ENCODE data around the gene DVL1.
"Not testable (repeated sequence)": the region's sequence is repeated elsewhere in the genome, so short reads cannot be mapped to it uniquely, and the experiment has no call there.

Gene DVL1

DNA sequence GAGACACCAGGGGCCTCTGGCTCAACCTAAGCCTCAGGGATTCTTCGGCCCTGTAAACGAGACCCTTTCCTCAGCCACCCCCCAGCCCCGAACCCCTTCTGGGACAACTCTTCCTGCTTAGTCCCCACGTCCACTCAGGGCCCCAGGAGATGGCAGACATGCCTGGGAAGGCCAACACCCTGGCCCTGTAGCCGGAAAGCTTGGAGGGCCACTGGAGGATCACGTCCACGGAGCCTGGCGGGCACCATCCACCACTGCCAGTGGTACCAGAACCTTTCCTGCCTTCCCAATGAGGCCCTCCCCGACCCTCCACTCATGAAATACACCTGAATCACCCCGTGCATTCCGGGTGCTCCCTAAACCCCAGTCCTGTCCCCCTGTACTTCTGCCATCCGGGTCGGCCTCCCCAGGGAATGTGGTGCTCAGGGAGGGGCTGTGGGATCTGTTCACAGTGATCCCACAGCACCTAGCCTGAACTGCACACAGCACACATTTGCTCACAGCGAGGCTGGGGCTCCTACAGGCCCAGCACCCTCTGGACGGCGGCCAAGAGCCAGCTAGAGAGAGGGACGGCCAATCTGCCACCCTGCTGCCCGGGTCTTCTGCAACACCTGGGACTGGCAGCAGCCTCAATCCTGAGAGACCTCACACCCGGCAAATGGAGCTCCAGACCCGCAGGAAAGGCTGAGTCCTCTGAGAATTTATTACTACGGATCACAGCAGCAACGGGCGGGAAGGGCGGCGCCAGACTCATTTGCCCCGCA is 24.0 kb upstream of the DVL1 start:
- DNase-seq = no peak

- DNase-seq = peak; percentile 58 to 80 (median 72)
These were observed 22.8 kb upstream of the DVL1 start for GRCh38 chr1:1371746-1372711.

- DNase-seq = no peak
These were observed 22.1 kb upstream of the DVL1 start for GRCh38 chr1:1371364-1371745.

- DNase-seq = no peak
These were observed 21.6 kb upstream of the DVL1 start for GRCh38 chr1:1370771-1371300.

DNA sequence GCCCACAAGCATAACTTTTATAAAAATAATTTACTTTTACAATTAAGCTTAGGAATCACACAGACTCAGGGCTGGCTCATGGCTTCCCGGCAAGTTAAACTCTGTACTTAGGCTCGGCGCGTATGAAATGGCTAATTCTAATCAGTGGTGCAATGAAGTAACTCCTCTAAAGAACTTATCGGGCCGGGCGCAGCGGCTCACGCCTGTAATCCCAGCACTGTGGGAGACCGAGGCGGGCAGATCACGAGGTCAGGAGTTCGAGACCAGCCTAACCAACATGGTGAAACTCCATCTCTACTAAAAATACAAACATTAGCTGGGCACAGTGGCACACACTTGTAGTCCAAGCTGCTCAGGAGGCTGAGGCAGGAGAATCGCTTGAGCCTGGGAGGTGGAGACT is 20.9 kb upstream of the DVL1 start:
- not testable (repeated sequence) for DNase-seq

- no peak for DNase-seq
These were observed 18.1 kb upstream of the DVL1 start for GRCh38 chr1:1367315-1367714.

GRCh38 chr1:1366699-1367066 is 17.5 kb upstream of the DVL1 start:
- DNase-seq = no peak

GRCh38 chr1:1365875-1366698 is 16.9 kb upstream of the DVL1 start:
- no peak for DNase-seq

DNA sequence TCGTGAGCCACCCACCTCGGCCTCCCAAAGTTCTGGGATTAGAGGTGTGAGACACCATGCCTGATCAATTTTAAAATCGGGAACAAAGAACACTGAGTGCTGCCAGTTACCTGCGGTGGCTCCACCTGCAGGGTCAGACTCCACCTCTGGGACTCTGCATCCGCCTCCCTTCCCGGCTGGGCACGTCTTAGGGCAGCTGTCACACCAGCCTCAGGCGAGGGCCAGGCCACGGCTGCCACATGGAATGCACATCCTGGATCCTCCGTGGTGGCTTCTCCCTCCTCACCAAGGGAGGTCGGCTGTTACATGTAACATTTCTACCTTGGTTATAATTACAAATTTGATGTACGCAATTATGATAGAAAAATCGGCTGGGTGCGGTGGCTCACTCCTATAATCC is 15.0 kb upstream of the DVL1 start:
- no peak for DNase-seq

- no peak for DNase-seq
These were observed 12.8 kb upstream of the DVL1 start for GRCh38 chr1:1361982-1362423.

DNA sequence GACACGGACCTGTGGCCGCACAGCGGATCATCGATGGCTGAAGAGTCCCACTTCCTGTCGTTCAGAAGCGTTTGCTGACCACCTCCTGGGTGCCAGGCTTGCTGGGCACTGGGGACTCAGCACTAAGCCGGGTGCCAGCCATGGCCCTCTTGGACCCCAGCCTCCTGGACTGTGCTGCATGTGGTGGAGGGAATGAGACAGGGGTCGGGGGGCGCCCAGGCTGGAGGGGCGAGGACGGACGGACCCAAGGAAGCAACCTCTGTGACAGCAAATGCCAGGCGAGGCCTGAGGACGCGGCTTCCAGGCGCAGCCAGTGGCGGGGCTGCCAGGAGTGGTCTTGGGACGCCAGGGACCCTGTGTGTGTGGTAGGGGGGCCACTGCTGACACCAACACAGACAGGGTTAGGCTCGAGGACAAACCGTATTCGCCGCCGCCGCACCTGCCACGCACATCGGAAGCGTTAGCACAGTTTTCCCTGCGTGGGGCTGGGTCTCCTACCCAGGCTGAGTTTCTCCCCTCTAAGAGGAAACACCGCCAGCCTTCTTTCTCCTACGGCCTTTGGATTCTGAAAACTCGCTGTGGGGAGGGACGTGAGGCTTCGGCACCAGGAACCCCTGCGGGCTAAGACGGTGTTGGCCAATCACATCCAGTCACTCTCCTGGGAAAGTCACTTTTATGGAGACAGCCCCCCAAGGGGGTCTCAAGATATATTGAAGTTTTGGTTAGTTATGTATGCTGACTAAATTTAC is 12.2 kb upstream of the DVL1 start:
- no peak for DNase-seq

DNA sequence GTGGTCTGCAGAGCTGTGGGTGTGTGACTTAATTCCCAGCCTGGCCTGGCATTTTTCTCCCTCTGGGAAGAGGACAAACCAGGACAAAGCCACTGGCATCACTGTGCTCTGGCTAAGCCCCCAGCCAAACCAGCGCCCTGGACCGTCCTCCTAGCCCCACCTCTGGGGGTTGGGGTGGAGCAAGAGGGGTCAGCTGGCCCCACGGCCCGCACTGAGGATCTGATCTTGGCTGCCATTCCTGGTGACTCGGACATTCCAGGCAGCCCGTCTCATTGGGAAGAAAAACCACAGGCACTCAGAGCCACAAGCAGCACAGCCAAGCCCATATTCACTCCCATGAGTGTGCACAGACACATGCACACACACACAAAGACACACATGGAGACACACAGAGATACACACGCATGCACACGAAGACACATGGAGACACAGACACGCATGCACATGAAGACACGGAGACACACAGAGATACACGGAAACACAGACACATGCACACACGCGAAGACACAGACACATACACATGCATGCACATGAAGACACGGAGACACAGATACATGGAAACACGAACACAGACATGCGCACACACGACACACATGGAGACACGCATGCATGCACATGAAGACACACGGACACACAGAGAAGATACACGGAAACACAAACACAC is 11.4 kb upstream of the DVL1 start:
- no peak for DNase-seq

GRCh38 chr1:1359664-1360468 is 10.6 kb upstream of the DVL1 start:
- no peak for DNase-seq

DNA sequence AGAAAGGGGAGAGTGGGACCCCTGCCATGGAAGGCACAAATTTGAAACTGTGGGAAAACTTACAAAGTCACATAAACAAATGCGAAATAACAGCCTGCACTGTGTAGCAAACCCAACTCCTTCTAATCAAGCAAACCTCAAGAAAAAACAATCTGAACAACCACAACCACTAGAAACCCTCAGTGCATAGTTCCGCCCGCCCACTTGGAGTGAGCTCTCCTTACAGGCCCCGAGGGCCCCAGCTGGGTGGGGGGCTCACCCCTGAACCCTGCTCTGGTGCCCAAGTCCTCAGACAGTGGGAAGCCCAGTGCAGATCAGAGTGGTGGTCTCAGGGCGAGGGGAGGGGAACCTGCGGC is 10.1 kb upstream of the DVL1 start:
- DNase-seq = no peak

GRCh38 chr1:1358433-1359271 is 9.4 kb upstream of the DVL1 start, which contains the start of gene MXRA8:
TSS of gene MXRA8 (minus strand) at chr1:1358555. CDS start at chr1:1358504, 51 bp downstream.
- DNase-seq = peak in 1 of 4 experiments; percentile 4

DNA sequence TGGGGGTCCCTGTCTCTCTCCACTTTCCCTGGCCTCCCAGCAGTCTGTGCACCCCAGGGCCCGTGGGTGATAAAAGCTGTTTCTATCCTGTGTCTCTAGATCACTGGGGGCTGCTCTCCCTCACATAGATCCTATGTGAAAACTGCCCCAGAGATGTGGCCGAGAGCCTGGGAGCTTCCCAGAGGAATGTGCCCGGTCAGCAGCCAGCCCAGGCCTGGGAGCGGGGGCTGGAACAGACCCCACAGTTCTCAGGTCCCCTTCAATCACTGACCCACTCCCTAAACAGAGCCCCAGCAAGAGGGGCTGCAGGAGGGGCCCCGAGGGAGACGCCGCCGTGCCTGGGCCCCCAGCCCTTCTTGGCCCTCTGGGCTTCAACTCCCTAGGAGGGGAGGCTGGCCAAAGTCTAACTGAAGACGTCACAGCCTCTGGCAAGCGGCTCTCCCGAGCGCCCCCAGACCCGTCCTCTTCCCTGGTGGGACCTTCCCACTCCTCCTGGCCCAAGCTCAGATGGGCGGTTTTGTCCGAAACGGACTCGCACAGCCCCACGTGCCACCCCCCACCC is 8.7 kb upstream of the DVL1 start:
- no peak for DNase-seq

DNA sequence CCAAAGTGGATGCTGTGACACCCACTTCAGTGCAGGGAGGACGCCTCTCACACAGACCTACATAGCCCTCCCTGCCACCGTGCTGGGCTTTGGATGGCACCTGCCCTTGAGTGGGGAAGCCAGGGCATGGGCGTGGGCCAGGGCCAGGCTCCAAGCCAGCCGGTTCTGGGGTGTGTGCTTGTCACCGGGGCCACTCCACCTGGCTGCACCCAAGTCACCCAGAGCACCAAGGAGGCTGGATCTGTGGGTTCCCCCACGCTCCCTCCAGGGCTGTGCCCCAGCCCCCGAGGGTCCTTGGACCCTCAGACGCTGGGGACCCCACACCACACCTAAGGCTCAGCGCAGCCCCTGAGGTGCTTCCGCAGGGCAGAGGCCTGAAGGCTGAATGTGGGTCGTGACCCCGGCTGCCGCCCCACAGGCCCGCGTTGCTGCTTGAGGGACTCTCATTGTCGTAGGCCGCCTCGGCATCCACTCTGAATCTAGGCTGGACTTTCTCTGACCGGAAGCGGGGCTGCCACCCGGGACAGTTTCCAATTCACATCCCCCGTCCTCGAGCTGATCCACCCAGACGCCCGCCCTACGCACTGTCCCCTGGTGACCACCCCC is 7.7 kb upstream of the DVL1 start:
- DNase-seq = no peak

DNA sequence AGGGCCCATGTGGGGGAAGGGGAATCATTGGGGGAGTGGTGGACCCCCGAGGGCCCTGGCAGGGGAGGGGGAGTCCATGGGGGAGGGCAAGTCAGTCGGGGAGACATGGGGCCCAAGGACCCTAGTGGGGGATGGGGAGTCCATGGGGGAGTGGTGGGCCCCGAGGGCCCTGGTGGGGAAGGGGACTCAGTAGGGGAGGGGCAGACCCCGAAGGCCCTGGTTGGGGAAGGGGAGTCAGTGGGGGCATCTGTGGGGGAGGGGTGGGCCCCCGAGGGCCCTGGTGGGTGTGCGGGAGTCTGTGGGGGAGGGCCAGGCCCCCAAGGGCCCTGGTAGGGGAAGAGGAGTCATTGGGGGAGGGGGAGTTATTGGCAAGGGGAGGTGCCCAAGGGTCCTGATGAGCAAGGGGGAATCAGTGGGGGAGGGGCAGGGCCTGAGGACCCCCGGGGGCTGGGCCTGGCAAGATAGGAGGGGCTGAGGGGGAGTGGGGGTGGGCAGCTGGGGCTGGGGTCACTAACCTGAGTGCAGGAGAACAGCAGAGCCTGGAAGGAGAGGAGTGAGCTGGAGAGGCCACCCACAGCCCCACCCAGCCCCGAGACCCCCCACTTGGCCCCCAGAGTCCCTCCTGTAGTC is 7.1 kb upstream of the DVL1 start:
- no peak for DNase-seq
